ENCODE results near the gene CPD. TPM values are rescaled to one million over a fixed set of nuclear protein-coding genes. Genes with fewer than 3 reads are reported as not detected.

CPD gene
- total and polyA plus RNA-seq, 2 donors (not counting 1 experiment from before 2014, with no cell fraction given): 88.8 to 220 TPM

DNA sequence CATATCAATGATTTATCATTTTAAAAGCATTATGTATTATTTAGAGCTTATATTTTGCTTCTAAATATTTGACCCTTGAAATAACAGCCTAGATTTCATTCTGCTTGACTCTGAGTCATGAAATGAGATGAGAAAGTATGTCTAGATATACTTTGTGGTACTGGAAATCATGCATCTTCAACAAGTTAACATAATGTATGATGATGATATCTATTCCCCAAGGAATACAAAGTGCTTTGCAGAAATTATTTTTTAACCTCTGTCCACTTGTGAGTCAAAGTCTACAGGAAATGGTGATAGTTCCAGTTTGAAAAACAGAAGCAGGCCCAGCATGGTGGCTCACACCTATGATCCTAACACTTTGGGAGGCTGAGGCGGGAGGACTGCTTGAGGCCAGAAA, 134.6 kb downstream of the CPD start:
- Histone ChIP-seq H2AFZ (ENCODE audit: low read length) (no peak overlapping the region), H4K20me1 (ENCODE audit: control insufficient read depth, extremely low read depth, insufficient read depth, low read length) (no peaks in the 10 kb centered on the region), H3K4me3 (replicated peaks in 1 of 4; ENCODE audit: control extremely low read depth in 1 of 4, insufficient read depth in 1 of 4, low read depth in 3 of 4, low read length in 4 of 4) (no peak overlapping the region), H3K4me2 (ENCODE audit: extremely low read depth, insufficient read depth, low read length) (no peak overlapping the region), H3K27ac (ENCODE audit: insufficient read depth, low read length) (no peak overlapping the region), H3K36me3 (ENCODE audit: control insufficient read depth, insufficient read depth, low read length) (peaks cover 4% of the 10 kb centered on the region), H3K27me3 (ENCODE audit: control insufficient read depth, insufficient read depth, low read length) (no peaks in the 10 kb centered on the region), H3K9me3 (ENCODE audit: control insufficient read depth, insufficient read depth, low read depth, low read length) (no peaks in the 10 kb centered on the region), H3K4me1 (ENCODE audit: control insufficient read depth, extremely low read depth, insufficient read depth, low read length) (no peaks in the 10 kb centered on the region), H3K9ac (ENCODE audit: insufficient read depth, low read length) (no peak overlapping the region), H3K79me2 (ENCODE audit: control insufficient read depth, insufficient read depth, low read length) (no peaks in the 10 kb centered on the region)
- TF ChIP-seq EZH2 (IDR thresholded peaks at IDR 0.05; ENCODE audit: low read length, missing control alignments) (no peak), CTCF (conservative IDR thresholded peaks at IDR 0.05 in 1 of 2, IDR thresholded peaks at IDR 0.05 in 1 of 2; ENCODE audit: low read depth in 1 of 2, low read length in 2 of 2) (no peak)
- DNase-seq (ENCODE audit: low read depth in 2 of 2): peak in 1 of 2 donors; percentile 6

GRCh38 chr17:30514895-30515596, 136.3 kb downstream of the CPD start:
- no peaks in the 10 kb centered on the region for H3K27me3 ChIP-seq (ENCODE audit: control insufficient read depth, insufficient read depth, low read length)
- TF ChIP-seq CTCF (conservative IDR thresholded peaks at IDR 0.05 in 1 of 2, IDR thresholded peaks at IDR 0.05 in 1 of 2; ENCODE audit: low read depth in 1 of 2, low read length in 2 of 2) (no peak), EZH2 (IDR thresholded peaks at IDR 0.05; ENCODE audit: low read length, missing control alignments) (no peak)
- H3K4me1 ChIP-seq (ENCODE audit: control insufficient read depth, extremely low read depth, insufficient read depth, low read length): peaks cover 5% of the 10 kb centered on the region
- H3K9me3 ChIP-seq (ENCODE audit: control insufficient read depth, insufficient read depth, low read depth, low read length): no peaks in the 10 kb centered on the region
- H2AFZ ChIP-seq (ENCODE audit: low read length): no peak overlapping the region
- H3K4me3 ChIP-seq (replicated peaks in 1 of 4; ENCODE audit: control extremely low read depth in 1 of 4, insufficient read depth in 1 of 4, low read depth in 3 of 4, low read length in 4 of 4): no peak overlapping the region
- no peak overlapping the region for H3K27ac ChIP-seq (ENCODE audit: insufficient read depth, low read length)
- H3K36me3 ChIP-seq (ENCODE audit: control insufficient read depth, insufficient read depth, low read length): peaks cover 4% of the 10 kb centered on the region
- H3K4me2 ChIP-seq (ENCODE audit: extremely low read depth, insufficient read depth, low read length): no peak overlapping the region
- H4K20me1 ChIP-seq (ENCODE audit: control insufficient read depth, extremely low read depth, insufficient read depth, low read length): no peaks in the 10 kb centered on the region
- no peak overlapping the region for H3K9ac ChIP-seq (ENCODE audit: insufficient read depth, low read length)
- no peak for DNase-seq (ENCODE audit: low read depth in 2 of 2)
- H3K79me2 ChIP-seq (ENCODE audit: control insufficient read depth, insufficient read depth, low read length): no peaks in the 10 kb centered on the region

GRCh38 chr17:30517786-30518185, 139.1 kb downstream of the CPD start:
- H3K4me1 ChIP-seq (ENCODE audit: control insufficient read depth, extremely low read depth, insufficient read depth, low read length): peaks cover 13% of the 10 kb centered on the region
- H3K4me3 ChIP-seq (replicated peaks in 1 of 4; ENCODE audit: control extremely low read depth in 1 of 4, insufficient read depth in 1 of 4, low read depth in 3 of 4, low read length in 4 of 4): no peak overlapping the region
- H3K9ac ChIP-seq (ENCODE audit: insufficient read depth, low read length): no peak overlapping the region
- H4K20me1 ChIP-seq (ENCODE audit: control insufficient read depth, extremely low read depth, insufficient read depth, low read length): no peaks in the 10 kb centered on the region
- peaks cover 7% of the 10 kb centered on the region for H3K36me3 ChIP-seq (ENCODE audit: control insufficient read depth, insufficient read depth, low read length)
- H2AFZ ChIP-seq (ENCODE audit: low read length): no peak overlapping the region
- H3K27ac ChIP-seq (ENCODE audit: insufficient read depth, low read length): peak overlapping the region; percentile 8
- no peak overlapping the region for H3K4me2 ChIP-seq (ENCODE audit: extremely low read depth, insufficient read depth, low read length)
- no peaks in the 10 kb centered on the region for H3K27me3 ChIP-seq (ENCODE audit: control insufficient read depth, insufficient read depth, low read length)
- TF ChIP-seq CTCF (conservative IDR thresholded peaks at IDR 0.05 in 1 of 2, IDR thresholded peaks at IDR 0.05 in 1 of 2; ENCODE audit: low read depth in 1 of 2, low read length in 2 of 2) (no peak), EZH2 (IDR thresholded peaks at IDR 0.05; ENCODE audit: low read length, missing control alignments) (no peak)
- no peaks in the 10 kb centered on the region for H3K79me2 ChIP-seq (ENCODE audit: control insufficient read depth, insufficient read depth, low read length)
- H3K9me3 ChIP-seq (ENCODE audit: control insufficient read depth, insufficient read depth, low read depth, low read length): no peaks in the 10 kb centered on the region
- no peak for DNase-seq (ENCODE audit: low read depth in 2 of 2)
